IMR-90 (cell line): Measurements from ENCODE around the gene SH3BGRL3. TPM values are rescaled to one million over a fixed set of nuclear protein-coding genes. Genes with fewer than 3 reads are reported as not detected.
A peak's percentile ranks its signal among the peaks of the same experiment; 100 is the strongest.

Experiments
- ATAC-seq: fragments of 200-7000 bp; cut with Tn5 transposase; 2 replicates; pipeline ENCODE4 v1.9.1; 2020; ENCODE audit warnings: low read depth, mild to moderate bottlenecking, moderate library complexity
- BruUV-seq: library from RNA; stranded (reverse); fragments of 400-500 nt; replicated peaks from 2 replicates; lab custom pipeline; 2021; lab: Mats Ljungman, UMichigan
- CTCF ChIA-PET: fragments of 300-600 bp; formaldehyde crosslinking; extraction: SDS; loops from one replicate; lab custom pipeline; 2021; ENCODE audit warnings: antibody characterized with exemption; lab: Yijun Ruan, JAX
- POLR2A ChIA-PET: fragments of 300-600 bp; sonication (Branson Sonifier 250); formaldehyde crosslinking; loops from one replicate; lab custom pipeline; 2022; ENCODE audit warnings: antibody characterized with exemption; ENCODE audit not compliant: unreplicated experiment; lab: Charles Lee
- DNase-seq: peaks from one replicate; pipeline ENCODE4 v3.0.0; 2013
- H2AFZ ChIP-seq: replicated peaks from 2 replicates; pipeline ENCODE3; 2013; ENCODE audit warnings: low read length, mild to moderate bottlenecking; ENCODE audit not compliant: poor library complexity
- H2AK5ac ChIP-seq: 2 replicates; pipeline ENCODE4 v1.6.1; 2013; ENCODE audit warnings: low read depth, low read length, inconsistent platforms
- H2AK9ac ChIP-seq: replicated peaks from 2 replicates; pipeline ENCODE3; 2013; ENCODE audit warnings: mild to moderate bottlenecking, low read depth, low read length, moderate library complexity; ENCODE audit not compliant: poor library complexity
- H2BK120ac ChIP-seq: 2 replicates; pipeline ENCODE4 v1.6.1; 2013; ENCODE audit warnings: low read depth, low read length, inconsistent platforms
- H2BK15ac ChIP-seq: 3 replicates; pipeline ENCODE4 v1.6.1; 2013; ENCODE audit warnings: low read depth, low read length, inconsistent platforms
- H2BK20ac ChIP-seq: 2 replicates; pipeline ENCODE4 v1.6.1; 2013; ENCODE audit warnings: low read depth, mild to moderate bottlenecking, inconsistent platforms, low read length, moderate library complexity
- H2BK5ac ChIP-seq: 2 replicates; pipeline ENCODE4 v1.6.1; 2013; ENCODE audit warnings: mild to moderate bottlenecking, low read depth, low read length, inconsistent platforms; ENCODE audit not compliant: poor library complexity, severe bottlenecking
- H3K14ac ChIP-seq: replicated peaks from 2 replicates; pipeline ENCODE4 v1.6.1; 2013; ENCODE audit warnings: low read depth, low read length, inconsistent platforms
- H3K18ac ChIP-seq: 2 replicates; pipeline ENCODE4 v1.6.1; 2013; ENCODE audit warnings: low read depth, low read length, control low read depth
- H3K23ac ChIP-seq: 2 replicates; pipeline ENCODE4 v1.6.1; 2013; ENCODE audit warnings: low read depth, low read length, inconsistent platforms
- H3K27ac ChIP-seq: 2 replicates; pipeline ENCODE4 v1.5.1; 2013; ENCODE audit warnings: mild to moderate bottlenecking, control low read depth, low read length; ENCODE audit not compliant: insufficient read depth
- H3K27me3 ChIP-seq: 2 replicates; pipeline ENCODE4 v1.6.1; 2013; ENCODE audit warnings: low read length; ENCODE audit not compliant: control insufficient read depth, insufficient read depth
- H3K36me3 ChIP-seq: 2 replicates; pipeline ENCODE4 v1.6.1; 2013; ENCODE audit warnings: low read length, mixed read lengths; ENCODE audit not compliant: control insufficient read depth, insufficient read depth
- H3K4ac ChIP-seq: 2 replicates; pipeline ENCODE4 v1.6.1; 2013; ENCODE audit warnings: low read depth, low read length, inconsistent platforms
- H3K4me1 ChIP-seq: 2 replicates; pipeline ENCODE4 v1.6.1; 2013; ENCODE audit warnings: low read length, mixed read lengths; ENCODE audit not compliant: control insufficient read depth, insufficient read depth
- H3K4me2 ChIP-seq: 2 replicates; pipeline ENCODE4 v1.6.1; 2013; ENCODE audit warnings: low read depth, mild to moderate bottlenecking, control low read depth, low read length, moderate library complexity
- H3K4me3 ChIP-seq: 2 replicates; pipeline ENCODE4 v1.5.1; 2013; ENCODE audit warnings: low read depth, mild to moderate bottlenecking, control low read depth, low read length, moderate library complexity; ENCODE audit not compliant: insufficient read depth
- H3K56ac ChIP-seq: 2 replicates; pipeline ENCODE4 v1.6.1; 2013; ENCODE audit warnings: low read length, inconsistent platforms; ENCODE audit not compliant: insufficient read depth; ENCODE audit errors: extremely low read depth
- H3K79me1 ChIP-seq, 2 experiments: 2 replicates each; pipeline ENCODE4 v1.6.1; 2013; ENCODE audit warnings: low read length in 2 of 2, inconsistent platforms in 1 of 2, low read depth in 1 of 2
- H3K9ac ChIP-seq: 2 replicates; pipeline ENCODE4 v1.6.1; 2013; ENCODE audit warnings: low read depth, low read length, control low read depth
- H3K9me1 ChIP-seq: 2 replicates; pipeline ENCODE4 v1.6.1; 2013; ENCODE audit warnings: low read length, inconsistent platforms; ENCODE audit not compliant: insufficient read depth
- H3K9me3 ChIP-seq: 2 replicates; pipeline ENCODE4 v1.6.1; 2013; ENCODE audit warnings: low read length; ENCODE audit not compliant: control insufficient read depth, insufficient read depth
- H4K20me1 ChIP-seq: 2 replicates; pipeline ENCODE4 v1.6.1; 2013; ENCODE audit warnings: low read length, inconsistent platforms; ENCODE audit not compliant: insufficient read depth
- H4K5ac ChIP-seq: 2 replicates; pipeline ENCODE4 v1.6.1; 2013; ENCODE audit warnings: mild to moderate bottlenecking, low read depth, low read length, control low read depth
- H4K8ac ChIP-seq, 2 experiments: 2 replicates each; pipeline ENCODE4 v1.6.1; 2013; ENCODE audit warnings: low read depth in 2 of 2, low read length in 2 of 2, control low read depth in 1 of 2, inconsistent platforms in 1 of 2
- H4K91ac ChIP-seq: 2 replicates; pipeline ENCODE4 v1.6.1; 2013; ENCODE audit warnings: low read depth, low read length, inconsistent platforms; ENCODE audit not compliant: insufficient read depth
- BHLHE40 ChIP-seq: fragments of 150-350 bp; IDR thresholded peaks from 2 replicates; pipeline ENCODE4 v1.6.1; 2016; ENCODE audit warnings: mild to moderate bottlenecking, low read depth, low read length
- POLR2A ChIP-seq: IDR thresholded peaks from 2 replicates; pipeline ENCODE4 v1.6.1; 2012; ENCODE audit warnings: mild to moderate bottlenecking, low read depth, low read length
- RCOR1 ChIP-seq: IDR thresholded peaks from 2 replicates; pipeline ENCODE4 v1.6.1; 2012; ENCODE audit warnings: mild to moderate bottlenecking, low read length, improper control_type of control experiment; ENCODE audit not compliant: insufficient replicate concordance
- RFX5 ChIP-seq: IDR thresholded peaks from 2 replicates; pipeline ENCODE4 v1.8.0; 2012; ENCODE audit warnings: low read depth, mild to moderate bottlenecking, low read length, moderate library complexity
- WGBS, 2 experiments: methylation state at CpG; one replicate each; pipeline versions ENCODE4 v1.1.5 to v1.1.7; 2013; ENCODE audit warnings: missing lambda C conversion rate in 2 of 2; ENCODE audit not compliant: insufficient read length in 1 of 2; ENCODE audit errors: extremely low coverage in 2 of 2; 5-methylcytosine and 5-hydroxymethylcytosine counted together
- dilution Hi-C: fragments of 300-500 bp; cut with HindIII; formaldehyde crosslinking; loops from one replicate; pipeline ENCODE4 v1.14.3; 2018; ENCODE audit warnings: low sequenced_read_pairs; ENCODE audit not compliant: unreplicated experiment
- in situ Hi-C: fragments of 300-500 bp; cut with MboI; formaldehyde crosslinking; loops from 3 replicates; pipeline ENCODE4 v1.14.3; 2019; ENCODE audit warnings: low sequenced_read_pairs, inconsistent platforms, mixed read lengths
- intact Hi-C: fragments of 100-400 bp; cut with micrococcal nuclease; formaldehyde crosslinking; loops from 2 replicates; pipeline ENCODE4 v1.10.0; 2022
- polyA plus RNA-seq, 3 experiments: library from polyadenylated mRNA; depleted of rRNA; stranded (reverse); fragments of >200 nt; gene quantifications; 2 replicates each; pipeline ENCODE4 v1.2.3, GENCODE V29; 2012; ENCODE audit warnings: low replicate concordance in 1 of 3
- total RNA-seq: library from RNA; depleted of rRNA; stranded (reverse); fragments of >200 nt; gene quantifications from 2 replicates; pipeline ENCODE4 v1.2.3, GENCODE V29; 2012

SH3BGRL3 gene
- total and polyA plus RNA-seq, 2 of the 4 experiments (the other 2 are of a cell fraction), result 35.0 to 483 TPM

- H3K4ac ChIP-seq, result 0 out of 2 replicates have a peak overlapping the region, but pooled peaks have one; percentile 10
- intact Hi-C loops, result no loop called here
- in situ Hi-C loops, result no loop called here
- peaks cover 20 to 56% of the 10 kb centered on the region in 2 experiments for H3K79me1 ChIP-seq
- H4K20me1 ChIP-seq, result peaks cover 27% of the 10 kb centered on the region
- peak overlapping the region; percentile 48; the same call in 1 of the 3 replicates for H2BK15ac ChIP-seq
- H3K14ac ChIP-seq, result no peak overlapping the region
- DNase-seq (no peak), ATAC-seq (no peak)
- H3K9ac ChIP-seq, result no peak overlapping the region
- no peak overlapping the region; the same call in 1 of the 2 replicates for H2AK5ac ChIP-seq
- no peak for TF ChIP-seq BHLHE40
- TF ChIP-seq RCOR1, result no peak
- no peak for TF ChIP-seq RFX5
- TF ChIP-seq POLR2A, result no peak; the same call in none of the 2 replicates
- H2AFZ ChIP-seq, result no peak overlapping the region
- no peak overlapping the region for H2AK9ac ChIP-seq
- H3K27me3 ChIP-seq, result no peaks in the 10 kb centered on the region
- no peak overlapping the region; the same call in 1 of the 2 replicates for H2BK120ac ChIP-seq
- H3K9me3 ChIP-seq, result no peaks in the 10 kb centered on the region
- peaks cover 18% of the 10 kb centered on the region for H3K36me3 ChIP-seq
- no peak overlapping the region; the same call in 1 of the 2 replicates for H3K23ac ChIP-seq
- H3K4me1 ChIP-seq, result peaks cover 39% of the 10 kb centered on the region
- ChIA-PET CTCF (interaction anchor here (0.6 to 1.5 kb wide), 4 partner anchors 10 to 1915 kb away, joined by 3 to 4 read pairs (median 4); no protein-coding TSS in a partner anchor), POLR2A (no interaction called here)
- H4K91ac ChIP-seq, result no peak overlapping the region
- BruUV-seq, result no TSS peak
- H3K18ac ChIP-seq, result no peak overlapping the region
- H3K56ac ChIP-seq, result no peak overlapping the region
- H4K8ac ChIP-seq, result no peak overlapping the region; a peak in 1 of 4 replicates
- no peak overlapping the region for H3K4me3 ChIP-seq
- H3K27ac ChIP-seq, result no peak overlapping the region
- peaks cover 38% of the 10 kb centered on the region for H3K9me1 ChIP-seq
- H2BK5ac ChIP-seq, result no peak overlapping the region
- dilution Hi-C loops, result no loop called here
- H2BK20ac ChIP-seq, result 0 out of 2 replicates have a peak overlapping the region, but pooled peaks have one; percentile 62
- H4K5ac ChIP-seq, result no peak overlapping the region
- no peak overlapping the region for H3K4me2 ChIP-seq
- 91% methylated on average over 1 of the region's 2 CpGs; no CpG with 5 or more reads in 1 of the 2 experiments for WGBS, 2 experiments
These were observed 6.2 kb downstream of the SH3BGRL3 start for GRCh38 chr1:26286064-26286416.
